ENCODE measurements around the gene MFAP1.

GRCh38 chr15:43795197-43795596, 29.3 kb downstream of the MFAP1 start:
- TF ChIP-seq EZH2 (IDR thresholded peaks at IDR 0.05): no peak
- no peak for TF ChIP-seq FOXP2 (optimal IDR thresholded peaks at IDR 0.05; ENCODE audit: control extremely low read depth, extremely low read length, insufficient read depth)
- TF ChIP-seq POLR2AphosphoS5 (IDR thresholded peaks at IDR 0.05; ENCODE audit: borderline replicate concordance, low read depth, low read length): peak; percentile 23; the same call in 1 of the 2 replicates

All from SK-N-MC (cell line).